ENCODE data around the gene ME1. TPM values are rescaled to one million over a fixed set of nuclear protein-coding genes. Genes with fewer than 3 reads are reported as not detected.

Gene ME1
- total and polyA plus RNA-seq, 9 of the 15 experiments (the other 6 are each of a cell fraction or from before 2014, with no cell fraction given), result 3.2 to 10.4 (median 5.5) TPM

DNA sequence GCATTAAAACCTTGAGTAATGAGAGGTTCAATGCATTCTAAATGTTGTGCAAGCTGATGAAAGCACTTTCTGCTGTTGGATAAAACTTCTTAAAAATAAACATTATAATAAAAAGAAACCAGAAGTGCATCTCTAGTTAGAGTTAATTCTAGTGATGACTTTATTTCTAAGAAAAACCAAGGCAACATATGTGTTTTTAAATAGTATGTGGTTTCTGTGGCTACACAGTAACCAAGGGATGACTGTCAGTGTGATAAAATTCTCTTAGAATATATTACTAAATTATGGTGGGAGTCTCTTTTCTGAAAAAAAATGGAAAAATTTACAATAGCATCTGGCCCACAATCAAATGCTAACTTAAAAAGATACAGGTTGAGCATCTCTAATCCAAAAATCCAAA lies 117.0 kb downstream of the ME1 start (continued):
- TF ChIP-seq ELK1 (CRISPR knock-in tag; IDR thresholded peaks at IDR 0.05), result no peak
- no peak for TF ChIP-seq PTBP1 (IDR thresholded peaks at IDR 0.05; ENCODE audit: low read depth, low read length)
- TF ChIP-seq CHD7 (IDR thresholded peaks at IDR 0.05; ENCODE audit: low read depth, low read length), result no peak

All from K562 (cell line).